ENCODE data around the gene KNOP1.

DNA sequence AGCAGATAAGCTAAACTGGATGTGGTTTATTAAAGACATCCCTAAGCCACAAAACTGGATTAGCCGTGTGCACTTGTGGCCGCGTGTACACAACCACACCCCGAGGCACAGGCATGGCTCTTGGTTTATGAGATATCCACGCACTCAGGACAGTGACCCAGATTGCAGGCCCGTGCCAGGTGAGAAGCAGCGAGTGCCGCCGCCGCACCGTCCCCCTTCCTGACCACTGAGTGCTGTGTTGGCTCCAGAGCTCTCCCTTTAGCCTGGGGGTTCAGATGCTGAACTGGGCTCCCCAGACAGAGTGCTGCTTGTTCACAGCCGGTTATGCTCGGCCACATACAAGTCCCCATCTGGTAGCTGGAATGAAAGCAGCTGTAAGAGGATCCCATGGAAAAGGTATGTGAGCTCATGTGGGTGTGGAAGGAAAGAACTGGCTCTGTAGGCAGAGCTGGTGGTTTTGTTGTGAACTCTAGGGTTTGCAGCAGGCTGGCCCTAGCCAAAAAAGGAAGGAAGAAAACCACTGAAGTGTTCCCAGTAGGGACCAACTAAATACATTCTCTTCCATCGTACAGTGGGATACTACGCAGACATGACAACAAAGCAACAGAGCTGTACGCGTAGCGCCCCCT is 29.5 kb downstream of the KNOP1 start:
- TF ChIP-seq REST (IDR thresholded peaks at IDR 0.05; ENCODE audit: low read depth, low read length) (no peak), EZH2 (IDR thresholded peaks at IDR 0.05; ENCODE audit: borderline replicate concordance, control insufficient read depth, low read depth, low read length) (no peak), IRF3 (IDR thresholded peaks at IDR 0.05) (no peak)
- TF ChIP-seq, protein P1, sequence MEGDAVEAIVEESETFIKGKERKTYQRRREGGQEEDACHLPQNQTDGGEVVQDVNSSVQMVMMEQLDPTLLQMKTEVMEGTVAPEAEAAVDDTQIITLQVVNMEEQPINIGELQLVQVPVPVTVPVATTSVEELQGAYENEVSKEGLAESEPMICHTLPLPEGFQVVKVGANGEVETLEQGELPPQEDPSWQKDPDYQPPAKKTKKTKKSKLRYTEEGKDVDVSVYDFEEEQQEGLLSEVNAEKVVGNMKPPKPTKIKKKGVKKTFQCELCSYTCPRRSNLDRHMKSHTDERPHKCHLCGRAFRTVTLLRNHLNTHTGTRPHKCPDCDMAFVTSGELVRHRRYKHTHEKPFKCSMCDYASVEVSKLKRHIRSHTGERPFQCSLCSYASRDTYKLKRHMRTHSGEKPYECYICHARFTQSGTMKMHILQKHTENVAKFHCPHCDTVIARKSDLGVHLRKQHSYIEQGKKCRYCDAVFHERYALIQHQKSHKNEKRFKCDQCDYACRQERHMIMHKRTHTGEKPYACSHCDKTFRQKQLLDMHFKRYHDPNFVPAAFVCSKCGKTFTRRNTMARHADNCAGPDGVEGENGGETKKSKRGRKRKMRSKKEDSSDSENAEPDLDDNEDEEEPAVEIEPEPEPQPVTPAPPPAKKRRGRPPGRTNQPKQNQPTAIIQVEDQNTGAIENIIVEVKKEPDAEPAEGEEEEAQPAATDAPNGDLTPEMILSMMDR (IDR thresholded peaks at IDR 0.05 in 2 of 3, conservative IDR thresholded peaks at IDR 0.05 in 1 of 3; ENCODE audit: control insufficient read depth in 2 of 3, extremely low read depth in 1 of 3, insufficient read depth in 1 of 3, low read depth in 3 of 3, low read length in 3 of 3) = no peak
- TF ChIP-seq, protein P2, sequence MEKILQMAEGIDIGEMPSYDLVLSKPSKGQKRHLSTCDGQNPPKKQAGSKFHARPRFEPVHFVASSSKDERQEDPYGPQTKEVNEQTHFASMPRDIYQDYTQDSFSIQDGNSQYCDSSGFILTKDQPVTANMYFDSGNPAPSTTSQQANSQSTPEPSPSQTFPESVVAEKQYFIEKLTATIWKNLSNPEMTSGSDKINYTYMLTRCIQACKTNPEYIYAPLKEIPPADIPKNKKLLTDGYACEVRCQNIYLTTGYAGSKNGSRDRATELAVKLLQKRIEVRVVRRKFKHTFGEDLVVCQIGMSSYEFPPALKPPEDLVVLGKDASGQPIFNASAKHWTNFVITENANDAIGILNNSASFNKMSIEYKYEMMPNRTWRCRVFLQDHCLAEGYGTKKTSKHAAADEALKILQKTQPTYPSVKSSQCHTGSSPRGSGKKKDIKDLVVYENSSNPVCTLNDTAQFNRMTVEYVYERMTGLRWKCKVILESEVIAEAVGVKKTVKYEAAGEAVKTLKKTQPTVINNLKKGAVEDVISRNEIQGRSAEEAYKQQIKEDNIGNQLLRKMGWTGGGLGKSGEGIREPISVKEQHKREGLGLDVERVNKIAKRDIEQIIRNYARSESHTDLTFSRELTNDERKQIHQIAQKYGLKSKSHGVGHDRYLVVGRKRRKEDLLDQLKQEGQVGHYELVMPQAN (conservative IDR thresholded peaks at IDR 0.05) = no peak
- TF ChIP-seq, protein P3, sequence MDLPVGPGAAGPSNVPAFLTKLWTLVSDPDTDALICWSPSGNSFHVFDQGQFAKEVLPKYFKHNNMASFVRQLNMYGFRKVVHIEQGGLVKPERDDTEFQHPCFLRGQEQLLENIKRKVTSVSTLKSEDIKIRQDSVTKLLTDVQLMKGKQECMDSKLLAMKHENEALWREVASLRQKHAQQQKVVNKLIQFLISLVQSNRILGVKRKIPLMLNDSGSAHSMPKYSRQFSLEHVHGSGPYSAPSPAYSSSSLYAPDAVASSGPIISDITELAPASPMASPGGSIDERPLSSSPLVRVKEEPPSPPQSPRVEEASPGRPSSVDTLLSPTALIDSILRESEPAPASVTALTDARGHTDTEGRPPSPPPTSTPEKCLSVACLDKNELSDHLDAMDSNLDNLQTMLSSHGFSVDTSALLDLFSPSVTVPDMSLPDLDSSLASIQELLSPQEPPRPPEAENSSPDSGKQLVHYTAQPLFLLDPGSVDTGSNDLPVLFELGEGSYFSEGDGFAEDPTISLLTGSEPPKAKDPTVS (IDR thresholded peaks at IDR 0.05; ENCODE audit: low read depth, low read length) = no peak

Measured in GM12878 (cell line).